OCI-LY1 (cell line): ENCODE results near the gene GMCL2.
A peak's percentile ranks its signal among the peaks of the same experiment; 100 is the strongest.

ENCODE experiments used
- H2AFZ ChIP-seq: fragments of 200-600 bp; sonication (generic), shearing (Covaris generic); 2 replicates; pipeline ENCODE4 v1.6.0; 2014; ENCODE audit warnings: antibody characterized with exemption, mild to moderate bottlenecking, low read length
- H3F3A ChIP-seq: fragments of 200-600 bp; sonication (generic), shearing (Covaris generic); 2 replicates; pipeline ENCODE4 v1.6.0; 2014; ENCODE audit warnings: mild to moderate bottlenecking, antibody characterized with exemption, low read length, moderate library complexity; ENCODE audit not compliant: insufficient read depth
- H3K27ac ChIP-seq: fragments of 200-600 bp; sonication (generic); 2 replicates; pipeline ENCODE4 v1.5.1; 2014; ENCODE audit warnings: low read length, mixed run types, mild to moderate bottlenecking, low read depth; ENCODE audit not compliant: poor library complexity, severe bottlenecking
- H3K27me3 ChIP-seq: fragments of 200-600 bp; sonication (generic); 2 replicates; pipeline ENCODE4 v1.6.0; 2014; ENCODE audit warnings: antibody characterized with exemption, mild to moderate bottlenecking, low read length, moderate library complexity; ENCODE audit not compliant: insufficient read depth
- H3K36me3 ChIP-seq: fragments of 200-600 bp; sonication (generic); 2 replicates; pipeline ENCODE4 v1.6.1; 2014; ENCODE audit warnings: mild to moderate bottlenecking, antibody characterized with exemption, low read length, moderate library complexity, mixed read lengths; ENCODE audit not compliant: insufficient read depth
- H3K4me1 ChIP-seq: fragments of 200-600 bp; sonication (generic); 2 replicates; pipeline ENCODE4 v1.5.1; 2014; ENCODE audit warnings: mild to moderate bottlenecking, low read length, moderate library complexity; ENCODE audit not compliant: insufficient read depth, severe bottlenecking
- H3K4me2 ChIP-seq: fragments of 200-600 bp; sonication (generic), shearing (Covaris generic); 2 replicates; pipeline ENCODE4 v1.6.1; 2014; ENCODE audit warnings: low read length
- H3K4me3 ChIP-seq: fragments of 200-600 bp; sonication (generic); 2 replicates; pipeline ENCODE4 v1.5.1; 2014; ENCODE audit warnings: low read length, low read depth, mild to moderate bottlenecking, mixed read lengths; ENCODE audit not compliant: poor library complexity, severe bottlenecking
- H3K79me2 ChIP-seq: fragments of 200-600 bp; shearing (Covaris generic); 2 replicates; pipeline ENCODE4 v1.6.1; 2016; ENCODE audit warnings: mixed run types, low read length, mixed read lengths; ENCODE audit not compliant: insufficient read depth
- H3K9ac ChIP-seq: fragments of 200-600 bp; sonication (generic), shearing (Covaris generic); 2 replicates; pipeline ENCODE4 v1.6.1; 2014; ENCODE audit warnings: mild to moderate bottlenecking, low read length, mixed read lengths
- H3K9me2 ChIP-seq: fragments of 200-600 bp; sonication (generic), shearing (Covaris generic); 2 replicates; pipeline ENCODE4 v1.6.1; 2014; ENCODE audit warnings: low read depth, mild to moderate bottlenecking, low read length, mixed read lengths
- H3K9me3 ChIP-seq: fragments of 200-600 bp; shearing (Covaris generic); 2 replicates; pipeline ENCODE4 v1.6.1; 2014; ENCODE audit warnings: low read length, mixed read lengths
- H4K20me1 ChIP-seq: fragments of 200-600 bp; sonication (generic), shearing (Covaris generic); 2 replicates; pipeline ENCODE4 v1.6.0; 2016; ENCODE audit warnings: mild to moderate bottlenecking, low read length; ENCODE audit not compliant: insufficient read depth
- EZH2 ChIP-seq: fragments of 200-600 bp; sonication (generic), shearing (Covaris generic); IDR thresholded peaks from 2 replicates; pipeline ENCODE4 v1.8.0; 2017; ENCODE audit warnings: borderline replicate concordance, mixed run types, mild to moderate bottlenecking, antibody characterized with exemption, low read length, moderate library complexity, mixed read lengths
- TF ChIP-seq, protein P1 (sequence below): fragments of 200-600 bp; sonication (generic), shearing (Covaris generic); IDR thresholded peaks from 2 replicates; pipeline ENCODE4 v1.5.1; 2017; ENCODE audit warnings: mild to moderate bottlenecking, antibody characterized with exemption, low read length, moderate library complexity, mixed read lengths

Gene GMCL2

GRCh38 chr5:178209334-178210072 lies 22.3 kb upstream of the GMCL2 start:
- Histone ChIP-seq H3K4me3 (no peak overlapping the region), H3K36me3 (peaks cover 93% of the 10 kb centered on the region), H4K20me1 (0 out of 2 replicates have a peak, but pooled peaks cover 3% of the 10 kb centered on the region), H3K9me3 (no peaks in the 10 kb centered on the region), H3K4me1 (peaks cover 32% of the 10 kb centered on the region), H2AFZ (no peak overlapping the region), H3K9me2 (no peaks in the 10 kb centered on the region), H3K4me2 (0 out of 2 replicates have a peak overlapping the region, but pooled peaks have one; percentile 15), H3K27me3 (no peaks in the 10 kb centered on the region), H3F3A (0 out of 2 replicates have a peak, but pooled peaks cover 5% of the 10 kb centered on the region), H3K9ac (no peak overlapping the region), H3K27ac (no peak overlapping the region), H3K79me2 (peaks cover 41% of the 10 kb centered on the region)
- no peak for TF ChIP-seq EZH2
- TF ChIP-seq, protein P1, sequence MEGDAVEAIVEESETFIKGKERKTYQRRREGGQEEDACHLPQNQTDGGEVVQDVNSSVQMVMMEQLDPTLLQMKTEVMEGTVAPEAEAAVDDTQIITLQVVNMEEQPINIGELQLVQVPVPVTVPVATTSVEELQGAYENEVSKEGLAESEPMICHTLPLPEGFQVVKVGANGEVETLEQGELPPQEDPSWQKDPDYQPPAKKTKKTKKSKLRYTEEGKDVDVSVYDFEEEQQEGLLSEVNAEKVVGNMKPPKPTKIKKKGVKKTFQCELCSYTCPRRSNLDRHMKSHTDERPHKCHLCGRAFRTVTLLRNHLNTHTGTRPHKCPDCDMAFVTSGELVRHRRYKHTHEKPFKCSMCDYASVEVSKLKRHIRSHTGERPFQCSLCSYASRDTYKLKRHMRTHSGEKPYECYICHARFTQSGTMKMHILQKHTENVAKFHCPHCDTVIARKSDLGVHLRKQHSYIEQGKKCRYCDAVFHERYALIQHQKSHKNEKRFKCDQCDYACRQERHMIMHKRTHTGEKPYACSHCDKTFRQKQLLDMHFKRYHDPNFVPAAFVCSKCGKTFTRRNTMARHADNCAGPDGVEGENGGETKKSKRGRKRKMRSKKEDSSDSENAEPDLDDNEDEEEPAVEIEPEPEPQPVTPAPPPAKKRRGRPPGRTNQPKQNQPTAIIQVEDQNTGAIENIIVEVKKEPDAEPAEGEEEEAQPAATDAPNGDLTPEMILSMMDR: no peak

GRCh38 chr5:178208540-178209227 lies 21.5 kb upstream of the GMCL2 start:
- peaks cover 42% of the 10 kb centered on the region for H3K79me2 ChIP-seq
- H3K36me3 ChIP-seq: peaks cover 85% of the 10 kb centered on the region

DNA sequence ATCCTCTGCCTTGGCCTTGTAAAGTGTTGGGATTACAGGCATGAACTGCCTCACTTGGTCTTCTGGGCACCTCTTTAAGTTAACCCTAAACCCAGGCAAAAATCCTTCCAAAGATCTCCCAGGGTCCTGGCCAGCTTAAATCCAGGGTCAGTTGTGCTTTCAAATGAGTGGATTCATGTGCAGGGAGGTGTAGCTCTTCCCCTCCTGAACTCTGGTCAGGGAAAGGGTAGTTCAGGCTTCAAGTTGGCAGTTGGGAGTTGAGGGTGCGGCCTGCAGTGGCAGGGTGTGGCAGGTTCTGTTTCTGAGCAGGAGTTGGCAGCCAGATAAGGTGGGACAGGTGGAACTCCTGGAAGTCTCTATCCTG lies 20.7 kb upstream of the GMCL2 start:
- Histone ChIP-seq H3K79me2 (peaks cover 42% of the 10 kb centered on the region), H4K20me1 (0 out of 2 replicates have a peak, but pooled peaks cover 3% of the 10 kb centered on the region), H3K4me1 (peaks cover 32% of the 10 kb centered on the region), H3K9me3 (no peaks in the 10 kb centered on the region), H3K4me3 (no peak overlapping the region), H3K9me2 (no peaks in the 10 kb centered on the region), H3F3A (no peaks in the 10 kb centered on the region), H3K4me2 (peak overlapping the region; percentile 8; the same call in 1 of the 2 replicates), H3K9ac (no peak overlapping the region), H3K27ac (no peak overlapping the region), H3K27me3 (no peaks in the 10 kb centered on the region), H2AFZ (no peak overlapping the region), H3K36me3 (peaks cover 77% of the 10 kb centered on the region)
- TF ChIP-seq EZH2: no peak
- TF ChIP-seq, protein P1: no peak

More at GRCh38 chr5:178208540-178209227, 21.5 kb upstream of the GMCL2 start:
- H3K4me3 ChIP-seq: no peak overlapping the region
- no peaks in the 10 kb centered on the region for H3K9me3 ChIP-seq
- H3K27me3 ChIP-seq: no peaks in the 10 kb centered on the region
- no peaks in the 10 kb centered on the region for H3K9me2 ChIP-seq
- no peak overlapping the region for H2AFZ ChIP-seq
- no peak overlapping the region; the same call in 1 of the 2 replicates for H3K4me2 ChIP-seq
- H3K4me1 ChIP-seq: peaks cover 32% of the 10 kb centered on the region
- 0 out of 2 replicates have a peak, but pooled peaks cover 4% of the 10 kb centered on the region for H3F3A ChIP-seq
- H4K20me1 ChIP-seq: 0 out of 2 replicates have a peak, but pooled peaks cover 3% of the 10 kb centered on the region
- no peak overlapping the region for H3K9ac ChIP-seq
- TF ChIP-seq EZH2: no peak
- TF ChIP-seq, protein P1: no peak; the same call in 1 of the 2 replicates
- no peak overlapping the region for H3K27ac ChIP-seq
